Adipocyte (in vitro differentiated cells): Measurements from ENCODE around the gene ANO10.

Experiments used
- DNase-seq: peaks from one replicate; pipeline ENCODE4 v3.0.0-alpha.2; 2015; ENCODE audit warnings: low read depth
- H3K27me3 ChIP-seq: replicated peaks from 2 replicates; pipeline ENCODE4 v1.7.0; 2013; ENCODE audit warnings: mild to moderate bottlenecking, low read length, moderate library complexity; ENCODE audit not compliant: control insufficient read depth, insufficient read depth
- H3K36me3 ChIP-seq: 2 replicates; pipeline ENCODE4 v1.7.0; 2013; ENCODE audit warnings: low read length, mild to moderate bottlenecking, moderate library complexity; ENCODE audit not compliant: control insufficient read depth, insufficient read depth, severe bottlenecking
- H3K4me1 ChIP-seq: 2 replicates; pipeline ENCODE4 v1.7.0; 2013; ENCODE audit warnings: mild to moderate bottlenecking, low read length, moderate library complexity; ENCODE audit not compliant: control insufficient read depth, insufficient read depth
- H3K4me3 ChIP-seq: 2 replicates; pipeline ENCODE4 v1.7.0; 2013; ENCODE audit warnings: mild to moderate bottlenecking, low read length, moderate library complexity
- H3K9ac ChIP-seq: 2 replicates; pipeline ENCODE4 v1.7.0; 2013; ENCODE audit warnings: mild to moderate bottlenecking, low read length, moderate library complexity
- H3K9me3 ChIP-seq: 2 replicates; pipeline ENCODE4 v1.7.0; 2013; ENCODE audit warnings: mild to moderate bottlenecking, low read length, moderate library complexity; ENCODE audit not compliant: control insufficient read depth

The ANO10 gene

DNA sequence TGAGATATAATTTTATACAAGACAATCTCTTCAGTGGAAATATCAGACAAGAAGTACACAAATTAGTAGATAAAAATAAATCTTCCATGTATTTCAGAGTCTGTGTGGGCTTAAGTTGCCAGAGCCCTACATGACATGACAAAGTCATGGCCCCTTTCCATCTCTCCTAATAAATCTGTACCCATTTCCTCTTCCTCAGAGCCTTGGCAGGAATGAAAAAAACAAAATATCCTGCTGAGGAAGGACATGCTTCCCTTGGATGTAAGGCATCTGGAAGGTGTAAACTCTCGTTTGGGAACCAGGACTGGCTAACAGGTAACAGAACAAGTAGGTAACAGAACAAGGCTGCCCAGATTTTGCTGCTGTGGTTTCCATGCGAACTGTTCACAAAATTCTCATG lies 187.4 kb downstream of the ANO10 start:
- H3K4me1 ChIP-seq, result no peaks in the 10 kb centered on the region
- no peak overlapping the region for H3K9ac ChIP-seq
- no peak overlapping the region for H3K4me3 ChIP-seq
- no peaks in the 10 kb centered on the region for H3K27me3 ChIP-seq
- H3K9me3 ChIP-seq, result no peaks in the 10 kb centered on the region
- H3K36me3 ChIP-seq, result no peaks in the 10 kb centered on the region
- no peak for DNase-seq

DNA sequence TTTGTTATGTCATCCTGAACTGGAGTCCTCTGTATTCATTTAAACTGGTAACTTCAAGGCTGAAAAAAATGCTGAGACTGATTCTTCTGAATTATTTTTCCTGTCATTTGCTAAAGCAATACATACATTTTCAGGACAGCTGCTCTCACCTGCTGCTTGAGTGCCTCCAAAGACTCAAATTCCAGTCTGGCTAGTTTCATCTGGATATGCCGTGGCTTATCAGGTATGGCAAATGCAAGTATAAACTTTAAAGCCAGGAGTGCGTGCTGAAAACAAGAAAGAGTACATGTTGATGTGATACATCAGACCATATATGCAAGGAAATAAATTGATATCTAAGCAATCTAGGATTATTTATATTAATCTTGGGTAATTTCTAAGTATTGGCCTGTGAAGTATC lies 189.3 kb downstream of the ANO10 start:
- DNase-seq, result no peak
- Histone ChIP-seq H3K9me3 (no peaks in the 10 kb centered on the region), H3K9ac (no peak overlapping the region), H3K27me3 (no peaks in the 10 kb centered on the region), H3K4me3 (no peak overlapping the region), H3K4me1 (no peaks in the 10 kb centered on the region), H3K36me3 (no peaks in the 10 kb centered on the region)

DNA sequence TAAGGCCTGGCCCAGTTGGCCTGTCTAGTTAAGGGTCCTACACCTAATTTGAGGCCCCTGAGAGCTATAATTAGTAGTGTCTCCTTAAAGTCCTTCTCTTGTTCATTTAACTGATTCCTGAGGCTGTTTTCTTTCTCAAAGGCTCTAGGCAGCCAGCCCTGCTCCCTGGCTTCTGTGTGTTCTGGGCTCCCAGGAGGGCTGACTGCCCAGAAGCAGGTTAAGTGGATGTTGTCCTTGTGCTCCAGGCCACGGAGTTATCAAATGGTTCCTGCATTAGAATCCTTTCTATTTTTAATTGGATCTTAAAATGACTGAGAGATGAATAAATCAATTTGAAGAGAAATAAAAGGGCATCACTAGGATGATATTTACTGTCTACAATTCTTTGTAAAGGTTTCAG lies 195.4 kb downstream of the ANO10 start:
- Histone ChIP-seq H3K9me3 (peaks cover 5% of the 10 kb centered on the region), H3K36me3 (no peaks in the 10 kb centered on the region), H3K27me3 (no peaks in the 10 kb centered on the region), H3K4me1 (peaks cover 13% of the 10 kb centered on the region), H3K9ac (no peak overlapping the region), H3K4me3 (no peak overlapping the region)
- DNase-seq, result no peak

DNA sequence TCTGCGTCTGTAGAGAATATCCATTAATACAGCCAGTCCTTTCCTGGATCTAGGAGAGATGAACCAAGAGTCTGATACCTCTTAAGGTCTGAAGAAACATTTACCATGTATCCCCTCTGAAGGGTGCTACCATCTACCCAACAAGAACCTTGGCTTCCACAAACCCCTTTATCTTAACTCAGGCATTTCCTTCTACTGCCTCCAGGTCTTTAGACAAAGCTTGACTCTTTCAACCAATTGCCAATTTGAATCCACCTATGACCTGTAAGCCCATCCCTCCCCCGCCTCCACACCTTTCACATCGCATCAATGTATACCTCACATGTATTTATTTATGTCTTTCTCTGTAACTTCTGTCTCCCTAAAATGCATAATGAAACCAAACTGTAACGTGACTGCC lies 196.0 kb downstream of the ANO10 start:
- Histone ChIP-seq H3K27me3 (no peaks in the 10 kb centered on the region), H3K36me3 (no peaks in the 10 kb centered on the region), H3K4me3 (no peak overlapping the region), H3K4me1 (peaks cover 13% of the 10 kb centered on the region), H3K9me3 (peaks cover 5% of the 10 kb centered on the region), H3K9ac (no peak overlapping the region)
- no peak for DNase-seq

DNA sequence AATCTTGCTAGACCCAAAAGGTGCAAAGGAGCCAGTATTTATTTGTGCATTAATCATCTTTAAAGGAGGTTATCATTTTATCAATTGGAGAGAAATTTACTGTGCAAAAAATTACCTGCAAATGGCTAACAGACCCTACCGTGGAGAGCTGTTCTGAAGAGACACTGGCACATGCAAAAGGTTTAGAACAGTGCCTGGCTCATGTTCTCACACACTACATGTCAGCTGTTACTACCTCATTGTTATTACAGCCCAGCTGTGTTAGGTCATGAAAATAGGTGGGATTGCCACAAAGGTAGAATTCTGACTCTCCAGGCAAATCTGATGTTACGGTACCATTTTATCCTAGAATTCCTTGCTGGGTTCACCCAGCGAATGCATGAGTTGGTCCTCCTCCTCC lies 198.2 kb downstream of the ANO10 start:
- Histone ChIP-seq H3K4me3 (no peak overlapping the region), H3K4me1 (peaks cover 13% of the 10 kb centered on the region), H3K27me3 (no peaks in the 10 kb centered on the region), H3K36me3 (no peaks in the 10 kb centered on the region), H3K9ac (no peak overlapping the region), H3K9me3 (peaks cover 5% of the 10 kb centered on the region)
- DNase-seq, result no peak

DNA sequence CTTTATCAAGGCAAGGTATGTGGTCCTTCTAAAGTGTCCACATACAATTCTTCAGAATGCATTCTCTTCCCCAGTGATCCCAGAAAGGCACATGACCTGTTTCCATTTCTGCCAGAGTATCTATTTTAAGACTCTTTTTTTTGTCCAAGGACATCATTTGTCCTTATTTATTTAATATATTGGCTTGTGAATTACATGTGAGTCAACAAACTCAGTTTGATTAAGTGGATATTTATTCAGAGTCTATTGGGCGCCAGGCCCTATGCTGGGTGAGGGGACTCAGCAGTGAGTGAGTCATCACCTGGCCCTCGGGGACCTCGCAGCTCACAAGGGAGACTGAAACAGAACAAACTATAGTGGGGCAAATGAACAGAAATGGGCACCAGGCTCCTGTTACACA lies 198.7 kb downstream of the ANO10 start:
- H3K4me1 ChIP-seq, result peaks cover 13% of the 10 kb centered on the region
- no peak for DNase-seq

DNA sequence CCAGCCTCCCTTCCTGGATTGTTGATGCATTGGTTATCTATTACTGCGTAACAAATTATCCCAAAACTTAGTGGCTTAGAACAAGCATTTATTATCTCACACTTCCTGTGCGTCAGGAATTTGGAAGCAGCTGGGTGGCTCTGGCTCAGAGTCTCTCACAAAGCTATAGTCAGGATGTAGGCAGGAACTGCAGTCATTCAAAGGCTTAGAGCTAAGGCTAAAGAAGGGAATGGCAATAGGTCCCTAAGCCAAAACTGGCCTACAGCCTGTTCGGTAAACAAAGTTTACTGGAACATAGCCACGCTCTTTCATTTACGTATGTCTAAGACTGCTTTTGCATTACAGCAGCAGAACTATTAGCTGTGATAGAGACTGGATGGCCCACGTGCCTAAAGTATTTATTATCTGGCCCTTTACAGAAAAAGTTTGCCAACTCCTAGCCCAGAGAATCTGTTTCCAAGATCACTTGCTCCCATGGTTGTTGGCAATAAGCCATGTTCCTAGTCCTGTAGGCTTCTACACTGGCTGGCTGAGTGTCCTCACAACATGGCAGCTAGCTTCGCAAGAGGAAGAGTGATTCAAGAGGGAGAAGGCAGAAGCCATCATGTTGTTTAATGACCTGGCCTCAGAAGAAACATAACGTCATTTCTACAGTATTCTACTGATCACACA lies 203.1 kb downstream of the ANO10 start:
- Histone ChIP-seq H3K4me1 (peaks cover 13% of the 10 kb centered on the region), H3K9me3 (no peaks in the 10 kb centered on the region), H3K27me3 (no peaks in the 10 kb centered on the region), H3K36me3 (no peaks in the 10 kb centered on the region), H3K9ac (no peak overlapping the region), H3K4me3 (no peak overlapping the region)
- DNase-seq, result no peak

More for the DNA sequence above, 198.7 kb downstream of the ANO10 start:
- H3K9me3 ChIP-seq, result peaks cover 5% of the 10 kb centered on the region
- H3K36me3 ChIP-seq, result no peaks in the 10 kb centered on the region
- H3K4me3 ChIP-seq, result no peak overlapping the region
- H3K27me3 ChIP-seq, result no peaks in the 10 kb centered on the region
- no peak overlapping the region for H3K9ac ChIP-seq

DNA sequence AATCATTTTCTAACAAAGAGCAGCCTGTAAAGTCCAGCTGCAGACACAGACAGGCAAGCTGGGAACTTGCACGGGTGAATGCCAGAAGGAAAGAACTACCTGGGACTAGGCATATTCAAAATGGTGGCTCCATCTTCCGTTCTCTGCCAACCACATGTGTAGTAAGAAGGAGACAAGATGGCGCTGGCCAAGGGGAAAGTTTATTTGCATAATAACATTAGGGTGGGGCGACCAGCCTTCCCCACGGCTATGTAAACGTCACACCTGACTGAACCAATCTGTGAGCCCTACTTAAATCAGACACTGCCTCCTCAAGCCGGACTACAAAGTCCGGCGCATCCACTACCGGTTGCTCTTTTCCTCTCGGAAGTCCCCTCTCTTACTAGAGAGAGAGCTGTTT lies 204.7 kb downstream of the ANO10 start:
- Histone ChIP-seq H3K9ac (no peak overlapping the region), H3K36me3 (no peaks in the 10 kb centered on the region), H3K4me3 (no peak overlapping the region), H3K9me3 (no peaks in the 10 kb centered on the region), H3K4me1 (no peaks in the 10 kb centered on the region), H3K27me3 (no peaks in the 10 kb centered on the region)
- no peak for DNase-seq

DNA sequence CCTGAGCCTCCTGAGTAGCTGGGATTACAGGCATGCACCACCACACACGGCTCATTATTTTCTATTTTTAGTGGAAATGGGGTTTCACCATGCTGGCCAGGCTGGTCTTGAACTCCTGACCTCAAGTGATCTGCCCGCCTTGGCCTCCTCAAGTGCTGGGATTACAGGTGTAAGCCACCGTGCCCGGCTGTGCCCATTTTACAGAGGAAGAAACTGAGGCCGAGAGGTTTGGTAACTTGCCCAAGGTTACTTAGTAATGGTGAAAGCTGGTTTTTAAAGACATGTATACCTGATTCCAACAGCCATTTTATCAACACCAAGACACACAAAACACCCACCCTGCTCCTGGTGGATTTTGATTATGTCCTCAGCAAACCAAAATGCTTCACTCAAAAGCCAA lies 206.7 kb downstream of the ANO10 start:
- Histone ChIP-seq H3K4me1 (no peaks in the 10 kb centered on the region), H3K9me3 (no peaks in the 10 kb centered on the region), H3K36me3 (no peaks in the 10 kb centered on the region), H3K4me3 (no peak overlapping the region), H3K27me3 (no peaks in the 10 kb centered on the region), H3K9ac (no peak overlapping the region)
- no peak for DNase-seq

DNA sequence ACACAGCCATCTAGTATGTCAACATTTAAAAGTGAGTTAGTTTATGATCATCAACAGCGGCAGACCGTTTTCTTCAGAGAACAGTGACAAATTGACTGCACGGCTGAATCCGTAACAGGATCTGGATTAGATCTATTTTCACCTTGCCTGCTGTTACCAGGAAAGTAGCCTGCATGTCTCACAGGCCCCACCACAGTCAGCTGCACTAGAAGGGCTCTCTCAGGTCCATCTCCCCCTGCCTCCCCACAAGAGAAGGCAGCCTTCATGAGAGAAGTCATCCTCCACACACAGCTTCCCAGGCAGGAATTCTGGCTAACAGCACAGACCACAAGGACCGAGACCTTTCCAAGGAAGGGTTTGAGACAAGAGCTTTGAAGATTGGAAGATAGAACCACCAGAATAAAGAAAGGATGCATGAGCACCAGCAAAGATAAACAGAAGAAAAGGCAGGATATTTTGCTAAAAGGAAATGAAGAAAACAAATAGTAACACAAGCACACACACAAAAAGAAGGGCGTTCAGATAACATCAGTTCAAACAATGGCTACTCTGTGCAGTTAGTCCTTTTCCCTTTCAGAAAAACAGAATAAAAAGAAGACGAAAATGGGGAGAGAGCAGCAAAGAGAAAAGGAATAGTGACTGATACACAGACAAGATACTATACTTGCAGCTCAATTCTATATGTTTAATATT lies 208.0 kb downstream of the ANO10 start:
- Histone ChIP-seq H3K9me3 (no peaks in the 10 kb centered on the region), H3K4me1 (no peaks in the 10 kb centered on the region), H3K27me3 (no peaks in the 10 kb centered on the region), H3K4me3 (no peak overlapping the region), H3K36me3 (no peaks in the 10 kb centered on the region), H3K9ac (no peak overlapping the region)
- DNase-seq, result no peak

DNA sequence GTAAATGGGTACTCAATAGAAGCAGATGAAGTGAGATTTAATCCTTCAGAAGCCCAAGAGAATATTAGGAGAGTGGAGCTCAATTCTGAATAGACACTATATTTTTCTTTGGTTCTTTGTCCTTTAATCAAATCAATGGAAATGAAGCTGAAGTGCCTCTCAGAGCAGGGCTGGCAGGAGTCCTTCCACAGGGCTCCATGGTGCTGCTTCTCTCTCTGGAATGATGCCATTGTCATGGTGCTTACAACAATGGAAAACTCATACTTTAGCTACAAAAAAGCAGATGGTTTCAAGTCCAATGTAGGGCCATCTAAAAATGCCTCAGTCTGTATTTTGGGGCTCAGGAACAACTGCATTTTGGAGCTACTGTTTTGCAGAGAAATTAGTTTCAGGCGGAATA lies 210.4 kb downstream of the ANO10 start:
- Histone ChIP-seq H3K9ac (no peak overlapping the region), H3K36me3 (no peaks in the 10 kb centered on the region), H3K27me3 (no peaks in the 10 kb centered on the region), H3K4me3 (no peak overlapping the region), H3K9me3 (no peaks in the 10 kb centered on the region), H3K4me1 (no peaks in the 10 kb centered on the region)
- DNase-seq, result peak; percentile 31

DNA sequence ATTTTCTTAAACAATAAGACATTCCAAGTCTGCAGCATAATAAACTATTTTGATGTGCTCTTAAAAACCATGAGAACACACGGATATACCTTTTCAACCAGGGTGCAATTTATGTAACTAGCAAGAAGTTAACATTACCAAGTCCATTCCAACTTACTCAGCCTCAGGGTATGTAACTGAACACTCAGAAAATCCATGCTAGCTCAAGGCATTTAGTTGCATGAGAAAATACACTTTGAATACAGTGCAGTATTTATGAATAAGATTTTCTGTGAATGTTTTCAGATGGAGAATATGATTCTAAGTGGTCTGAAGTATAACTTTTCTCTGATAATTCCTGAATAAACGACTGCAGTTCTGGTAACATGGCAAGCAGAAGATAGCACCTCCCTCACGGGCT lies 211.2 kb downstream of the ANO10 start:
- Histone ChIP-seq H3K9ac (no peak overlapping the region), H3K9me3 (no peaks in the 10 kb centered on the region), H3K27me3 (no peaks in the 10 kb centered on the region), H3K4me3 (no peak overlapping the region), H3K36me3 (no peaks in the 10 kb centered on the region), H3K4me1 (no peaks in the 10 kb centered on the region)
- peak; percentile 36 for DNase-seq
